GM12891 (cell line): ENCODE data around the gene CDCA4.

Experiments used
- DNase-seq: peaks from one replicate; pipeline ENCODE4 v3.0.0; 2011; ENCODE audit warnings: low spot score; ENCODE audit not compliant: insufficient read length
- FAIRE-seq: peaks from 2 replicates; lab custom pipeline; 2011; peaks lifted over from hg19 to GRCh38; lab: Jason Lieb, UNC
- PAX5 ChIP-seq: IDR thresholded peaks from 2 replicates; pipeline ENCODE4 v1.6.1; 2011; ENCODE audit warnings: low read length, moderate library complexity, mild to moderate bottlenecking; ENCODE audit not compliant: insufficient read depth, severe bottlenecking
- POLR2A ChIP-seq: IDR thresholded peaks from 2 replicates; pipeline ENCODE4 v1.6.1; 2011; ENCODE audit warnings: low read depth, low read length, control low read depth
- POLR2AphosphoS5 ChIP-seq: IDR thresholded peaks from 2 replicates; pipeline ENCODE4 v1.6.1; 2011; ENCODE audit warnings: low read depth, low read length, control low read depth
- POU2F2 ChIP-seq: IDR thresholded peaks from 2 replicates; pipeline ENCODE4 v1.6.1; 2011; ENCODE audit warnings: low read depth, mild to moderate bottlenecking, control low read depth, low read length, moderate library complexity
- SPI1 ChIP-seq: IDR thresholded peaks from 2 replicates; pipeline ENCODE4 v1.6.1; 2011; ENCODE audit warnings: low read depth, low read length, control low read depth
- TAF1 ChIP-seq: IDR thresholded peaks from 2 replicates; pipeline ENCODE4 v1.6.1; 2011; ENCODE audit warnings: low read depth, low read length, control low read depth

Gene CDCA4

GRCh38 chr14:105015905-105016304, 5.0 kb downstream of the CDCA4 start:
- no peak for TF ChIP-seq POLR2A
- no peak for TF ChIP-seq PAX5
- no peak for TF ChIP-seq POLR2AphosphoS5
- no peak for TF ChIP-seq POU2F2
- TF ChIP-seq TAF1, result no peak
- TF ChIP-seq SPI1, result no peak
- DNase-seq (no peak), FAIRE-seq (no peak)

GRCh38 chr14:105015242-105015641, 5.6 kb downstream of the CDCA4 start:
- FAIRE-seq (no peak), DNase-seq (no peak)
- TF ChIP-seq POU2F2 (no peak), SPI1 (no peak), POLR2AphosphoS5 (no peak), PAX5 (no peak), POLR2A (no peak), TAF1 (no peak)

- no peak for DNase-seq
- FAIRE-seq, result no peak
- TF ChIP-seq PAX5 (no peak), POU2F2 (no peak), TAF1 (no peak), SPI1 (no peak), POLR2A (no peak), POLR2AphosphoS5 (no peak)
Measured at GRCh38 chr14:105014631-105015030, 6.3 kb downstream of the CDCA4 start.

- TF ChIP-seq TAF1 (no peak), POLR2AphosphoS5 (no peak)
- FAIRE-seq (no peak), DNase-seq (no peak)
Measured at GRCh38 chr14:105014032-105014431, 6.9 kb downstream of the CDCA4 start.

- no peak for DNase-seq
- TF ChIP-seq POU2F2 (no peak), TAF1 (no peak), POLR2AphosphoS5 (no peak), PAX5 (no peak), POLR2A (no peak)
- no peak for FAIRE-seq
Measured at GRCh38 chr14:105013150-105013785, 7.6 kb downstream of the CDCA4 start.

GRCh38 chr14:105012171-105012985, 8.5 kb downstream of the CDCA4 start:
- DNase-seq (no peak), FAIRE-seq (no peak)
- no peak for TF ChIP-seq TAF1
- no peak for TF ChIP-seq PAX5
- TF ChIP-seq SPI1, result no peak
- TF ChIP-seq POLR2AphosphoS5, result no peak
- TF ChIP-seq POLR2A, result no peak; the same call in 1 of the 2 replicates
- TF ChIP-seq POU2F2, result no peak

GRCh38 chr14:105011312-105011990, 9.4 kb downstream of the CDCA4 start:
- no peak for FAIRE-seq
- DNase-seq, result no peak
- no peak for TF ChIP-seq PAX5
- TF ChIP-seq POLR2AphosphoS5, result no peak
- TF ChIP-seq TAF1, result no peak
- no peak for TF ChIP-seq POLR2A
- no peak for TF ChIP-seq POU2F2
- TF ChIP-seq SPI1, result no peak

GRCh38 chr14:105010891-105011291, 10.0 kb downstream of the CDCA4 start:
- TF ChIP-seq POLR2A (0 out of 2 replicates have a peak, but pooled peaks have one; percentile 23), PAX5 (no peak)
- DNase-seq (no peak), FAIRE-seq (no peak)

- no peak for FAIRE-seq
- TF ChIP-seq POLR2A (no peak), POU2F2 (no peak), PAX5 (no peak), POLR2AphosphoS5 (no peak), SPI1 (no peak), TAF1 (no peak)
- no peak for DNase-seq
Measured at GRCh38 chr14:105010106-105010505, 10.8 kb downstream of the CDCA4 start.
